Skin of body (tissue), 2 donors: ENCODE results near the gene RABL3. TPM values are rescaled to one million over a fixed set of nuclear protein-coding genes. Genes with fewer than 3 reads are reported as not detected.
"Not testable (repeated sequence)": the region's sequence is repeated elsewhere in the genome, so short reads cannot be mapped to it uniquely, and the experiment has no call there.

Experiments
- DNase-seq: peaks from one replicate; lab custom pipeline; 2025; lab: John Stamatoyannopoulos, UW
- total RNA-seq: library from RNA; depleted of rRNA; stranded (reverse); fragments of >200 nt; gene quantifications from one replicate; pipeline ENCODE4 v1.2.3, GENCODE V29; 2014

RABL3 gene
- total RNA-seq, 1 donor from 2014 or later, result 10.4 TPM

GRCh38 chr3:120683671-120684301 lies 58.5 kb downstream of the RABL3 start:
- DNase-seq, result no peak

DNA sequence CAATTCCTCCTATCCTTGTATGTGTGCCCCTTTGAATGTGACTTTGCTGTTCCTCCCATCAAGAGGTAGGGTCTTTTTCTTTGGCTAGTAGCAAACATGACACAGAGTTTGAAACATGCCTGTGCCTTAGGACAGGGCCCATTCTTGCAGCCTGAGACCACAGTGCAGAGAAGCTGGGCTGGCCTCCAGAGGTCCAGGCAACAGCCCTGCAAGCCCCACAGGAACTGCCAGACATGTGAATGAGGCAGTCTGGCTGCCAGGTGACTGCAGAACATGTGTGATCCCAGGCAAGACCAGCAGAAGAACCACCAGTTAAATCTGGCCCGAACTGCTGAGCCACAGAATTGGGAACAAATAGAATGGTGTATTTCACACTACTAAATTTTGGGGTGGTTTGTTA lies 59.1 kb downstream of the RABL3 start:
- DNase-seq, result no peak

DNA sequence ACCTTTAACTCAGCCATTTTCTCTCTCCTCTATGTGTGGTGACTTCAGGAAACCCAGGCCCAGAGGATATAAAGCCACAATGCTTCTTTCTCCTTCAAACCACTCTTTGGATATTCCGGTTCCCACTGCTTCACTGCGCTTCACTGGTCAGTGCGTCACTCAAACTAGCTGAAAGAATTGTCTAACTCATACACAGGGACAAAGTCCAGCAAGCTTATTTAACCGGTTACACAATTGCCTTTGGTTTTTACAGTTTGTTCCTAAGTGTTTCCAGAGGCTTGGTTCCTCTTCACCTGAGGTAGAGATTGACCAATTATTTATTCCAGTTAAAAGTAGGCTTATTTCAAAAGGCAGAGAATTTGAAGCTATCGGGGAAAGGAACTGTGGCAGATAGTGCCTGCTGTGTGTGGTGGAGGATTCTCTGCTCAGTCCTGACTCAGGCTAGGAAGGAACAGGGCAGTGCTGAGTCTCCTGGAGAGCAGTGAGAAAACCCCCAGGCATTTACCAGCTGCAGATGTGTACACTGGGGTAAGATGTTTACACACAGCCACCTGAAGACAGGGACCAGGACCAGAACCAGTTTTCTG lies 60.1 kb downstream of the RABL3 start, which contains the start of gene HGD:
Gene HGD (minus strand): TSS at position 145 of the 587 bp plus-strand sequence. CDS start 128 bp downstream, at position 17.
- no peak for DNase-seq

DNA sequence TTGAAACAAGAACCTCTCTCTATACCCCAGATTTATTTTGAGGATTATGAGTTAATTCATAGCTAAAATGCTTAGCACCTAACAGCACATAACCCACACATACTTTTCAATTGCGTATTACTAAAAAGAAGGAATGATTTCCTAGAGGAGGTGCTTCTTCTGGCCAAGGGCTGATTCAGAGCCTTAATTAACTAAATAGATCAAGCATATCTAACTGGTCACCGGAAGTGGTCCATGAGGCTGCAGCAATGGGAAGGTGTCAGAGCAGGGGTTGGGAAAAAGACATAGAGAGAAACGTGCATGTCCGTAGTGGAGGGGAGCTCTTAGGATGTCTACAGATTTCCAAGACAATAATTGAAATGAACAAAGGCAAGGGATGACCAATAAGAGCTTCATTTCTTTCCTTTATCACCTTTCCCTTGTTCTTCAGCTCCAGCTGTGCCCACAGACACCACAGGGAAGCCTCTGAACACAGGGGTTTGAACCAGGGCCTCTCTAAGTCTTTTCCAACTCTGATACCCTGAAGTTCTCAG lies 60.7 kb downstream of the RABL3 start:
- DNase-seq, result no peak

GRCh38 chr3:120681018-120681417 lies 61.3 kb downstream of the RABL3 start:
- no peak for DNase-seq

GRCh38 chr3:120680193-120680894 lies 62.0 kb downstream of the RABL3 start:
- no peak for DNase-seq

DNA sequence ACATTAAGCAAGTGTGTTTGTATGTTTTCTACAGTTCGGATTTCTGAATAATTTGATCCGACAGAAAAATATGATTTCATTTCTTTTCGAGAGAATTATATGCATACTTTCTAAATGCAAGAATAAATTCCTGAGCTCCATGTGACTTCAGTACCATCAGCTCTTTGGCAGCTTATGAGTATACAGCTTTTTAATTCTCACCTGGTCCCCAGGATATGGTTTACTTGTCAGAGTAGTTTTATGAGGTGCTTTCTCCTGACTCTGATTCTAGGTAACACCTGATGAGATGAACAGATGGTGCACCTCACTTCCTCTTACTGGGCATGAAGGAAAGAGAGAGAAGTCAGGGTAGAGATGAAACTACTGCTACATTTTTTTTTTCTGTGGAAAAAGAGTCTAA lies 63.3 kb downstream of the RABL3 start:
- no peak for DNase-seq

DNA sequence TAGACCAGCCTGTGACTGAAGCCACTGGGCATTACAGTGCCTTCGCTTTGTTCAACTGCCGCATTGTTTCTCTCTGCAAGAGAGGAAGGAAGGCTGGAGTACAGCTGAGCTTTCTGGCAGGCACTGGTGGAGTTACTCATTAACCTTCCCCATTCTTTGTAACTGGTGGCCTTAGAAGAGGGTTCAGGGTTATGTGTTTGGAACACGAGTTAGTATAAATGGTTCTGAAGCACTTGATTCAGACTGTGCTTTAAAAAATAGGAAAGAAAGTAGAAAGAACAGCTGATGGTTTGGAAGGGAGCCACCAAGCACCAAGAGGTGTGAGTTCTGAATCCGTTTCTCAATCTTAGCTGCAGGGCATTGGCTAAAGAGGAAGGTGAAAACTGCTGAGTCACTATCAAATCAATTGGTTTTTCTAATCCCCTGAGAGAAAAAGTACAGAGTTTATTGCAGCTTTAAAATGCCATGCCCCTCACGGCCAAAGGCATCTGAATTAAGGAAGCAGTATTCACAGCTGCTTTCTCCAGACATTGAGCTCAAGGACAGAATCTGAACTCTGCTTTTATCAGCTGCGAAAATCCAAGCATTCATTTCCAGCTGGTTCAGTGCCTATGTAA lies 63.9 kb downstream of the RABL3 start:
- DNase-seq, result no peak

- DNase-seq, result not testable (repeated sequence)
These were observed 65.1 kb downstream of the RABL3 start for GRCh38 chr3:120677193-120677592.

- DNase-seq, result no peak
These were observed 69.2 kb downstream of the RABL3 start for GRCh38 chr3:120673116-120673515.

GRCh38 chr3:120670576-120670975 lies 71.7 kb downstream of the RABL3 start:
- DNase-seq, result no peak

DNA sequence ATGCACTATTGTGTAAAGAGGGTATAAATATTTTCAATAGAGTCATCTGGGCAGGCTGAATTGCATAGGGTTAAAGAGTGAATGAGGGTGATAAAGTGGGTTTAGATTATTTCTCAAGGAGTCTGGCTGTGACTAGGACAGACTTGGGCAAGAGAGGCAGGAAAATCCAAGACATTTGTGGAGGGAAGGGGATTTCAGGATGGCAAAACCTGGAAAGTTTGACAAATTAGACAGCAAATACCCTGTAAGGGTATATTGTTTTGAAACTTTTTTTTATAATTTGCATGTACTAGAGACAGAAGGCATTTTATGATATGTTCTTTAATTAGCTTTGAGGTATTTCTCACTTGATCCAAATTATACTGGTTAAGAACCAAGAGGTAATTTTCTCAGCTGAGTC lies 77.4 kb downstream of the RABL3 start:
- DNase-seq, result no peak

GRCh38 chr3:120661945-120662344 lies 80.4 kb downstream of the RABL3 start:
- DNase-seq, result no peak

DNA sequence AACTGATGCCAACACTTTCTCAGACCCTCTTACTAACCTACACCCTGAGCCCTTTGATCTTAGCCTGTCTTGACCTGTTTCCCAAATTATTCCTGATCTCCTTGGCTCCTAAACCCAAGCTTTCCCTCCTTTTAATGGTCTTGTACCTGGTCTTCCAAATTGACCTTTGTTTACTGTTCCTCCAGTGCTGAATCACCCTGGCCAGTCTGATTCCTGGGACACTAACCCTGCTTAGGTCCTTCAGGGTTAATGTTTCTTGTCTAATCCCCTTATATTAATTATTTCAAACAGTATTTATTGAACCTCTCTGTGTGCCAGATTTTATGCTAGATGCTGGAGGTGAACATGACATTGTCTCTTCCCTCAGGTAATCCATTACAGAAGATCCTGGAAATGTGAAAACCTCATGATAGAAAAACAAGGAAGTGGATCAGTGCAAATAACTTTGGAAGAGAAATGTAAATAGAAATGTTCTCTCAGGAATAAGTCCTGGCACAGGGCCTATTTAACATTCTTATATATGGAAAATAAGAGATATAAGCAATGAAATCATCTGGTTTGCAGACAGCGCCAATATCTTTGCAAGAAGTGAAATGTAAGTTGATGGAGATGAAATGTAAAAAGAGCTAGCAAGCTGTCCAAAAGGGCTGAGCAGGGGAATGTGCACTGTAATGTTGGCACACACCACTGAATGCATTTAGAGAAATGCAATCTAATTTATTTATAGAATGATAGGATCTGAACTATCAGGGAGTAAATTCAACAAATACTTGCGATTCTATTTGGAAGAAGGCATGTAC lies 81.0 kb downstream of the RABL3 start:
- peak; percentile 57 for DNase-seq

- no peak for DNase-seq
These were observed 82.5 kb downstream of the RABL3 start for GRCh38 chr3:120659834-120660233.

DNA sequence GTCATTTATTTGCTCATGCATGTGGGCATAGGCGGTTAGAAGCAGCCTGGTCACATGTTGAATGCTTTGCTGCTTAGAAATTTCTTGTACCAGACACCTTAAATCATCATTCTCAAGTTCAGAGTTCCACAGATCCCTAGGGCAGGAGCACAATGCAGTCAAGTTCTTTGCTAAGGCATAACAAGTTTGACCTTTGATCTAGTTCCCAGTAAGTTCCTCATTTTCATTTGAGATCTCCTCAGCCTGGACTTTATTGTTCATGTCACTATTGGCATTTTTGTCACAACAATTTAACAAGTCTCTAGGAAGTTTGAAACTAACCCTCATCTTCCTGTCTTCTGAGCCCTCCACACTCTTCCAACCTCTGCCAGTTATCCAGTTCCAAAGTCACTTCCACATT lies 83.0 kb downstream of the RABL3 start:
- no peak for DNase-seq

DNA sequence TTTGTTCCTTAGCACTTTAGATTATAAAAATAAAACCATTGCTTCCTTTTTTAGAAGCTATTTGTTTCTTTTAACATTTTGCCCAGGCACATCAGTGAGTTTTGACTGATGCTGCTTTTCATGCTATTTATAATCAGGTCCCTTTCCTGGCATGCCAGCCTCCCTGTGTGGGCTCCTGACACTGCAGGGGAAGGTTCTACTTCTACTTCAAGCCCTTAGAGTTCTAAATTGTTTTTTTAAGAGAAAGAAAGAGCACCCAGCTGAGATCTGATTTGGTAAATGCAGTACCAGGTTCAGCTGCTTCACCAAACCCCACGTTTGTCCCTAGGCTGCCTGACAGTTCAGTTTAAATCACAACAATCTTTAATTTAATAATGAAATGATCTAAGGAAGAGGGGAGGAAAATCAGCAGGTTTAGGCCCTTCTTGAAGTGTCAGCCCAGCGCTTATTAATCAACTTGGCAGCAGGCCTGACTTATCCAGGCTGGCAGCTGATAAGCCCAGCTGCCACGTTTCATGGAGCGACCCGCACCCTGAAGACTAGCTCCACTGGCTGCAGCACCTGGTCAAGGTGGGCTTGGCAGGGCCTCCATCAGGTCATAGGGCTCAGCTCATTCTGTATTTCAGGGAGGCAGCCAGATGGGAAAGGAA lies 89.3 kb downstream of the RABL3 start:
- no peak for DNase-seq

DNA sequence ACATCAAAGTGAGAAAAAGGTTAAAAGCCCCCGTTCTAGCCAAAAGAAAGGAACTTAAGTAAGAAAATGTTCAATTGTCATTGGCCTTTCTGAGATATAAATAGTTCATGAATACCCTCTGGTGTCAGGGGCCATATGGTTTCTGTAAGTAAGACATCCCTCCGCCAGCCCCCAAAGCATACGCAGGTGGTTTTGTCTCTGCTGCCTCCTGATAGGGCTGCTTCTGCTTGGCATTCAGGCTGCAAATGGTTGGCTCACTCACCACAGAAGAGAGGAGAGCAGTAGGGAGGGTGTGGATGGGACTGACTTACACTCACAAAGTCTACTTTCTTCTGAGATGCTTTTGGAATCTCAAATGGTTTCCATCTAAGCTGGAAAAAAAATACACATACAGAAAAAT lies 90.0 kb downstream of the RABL3 start:
- DNase-seq, result no peak

DNA sequence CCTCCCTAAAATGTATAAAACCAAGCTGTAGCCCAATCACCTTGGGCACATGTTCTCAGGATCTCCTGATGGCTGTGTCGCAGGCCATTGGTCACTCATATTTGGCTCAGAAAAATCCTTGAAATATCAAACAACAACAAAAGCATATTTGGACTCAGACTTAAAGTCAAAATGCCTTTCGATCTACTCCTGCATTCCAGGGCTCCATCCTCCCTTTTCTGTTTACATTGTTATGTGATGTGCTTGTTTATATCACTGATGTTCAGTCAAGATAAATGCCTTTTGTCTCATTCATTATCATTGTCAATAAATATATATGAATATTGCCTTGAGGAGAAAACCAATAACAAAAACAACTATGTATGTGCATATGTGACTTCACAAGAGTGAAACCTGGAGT lies 92.0 kb downstream of the RABL3 start:
- no peak for DNase-seq

DNA sequence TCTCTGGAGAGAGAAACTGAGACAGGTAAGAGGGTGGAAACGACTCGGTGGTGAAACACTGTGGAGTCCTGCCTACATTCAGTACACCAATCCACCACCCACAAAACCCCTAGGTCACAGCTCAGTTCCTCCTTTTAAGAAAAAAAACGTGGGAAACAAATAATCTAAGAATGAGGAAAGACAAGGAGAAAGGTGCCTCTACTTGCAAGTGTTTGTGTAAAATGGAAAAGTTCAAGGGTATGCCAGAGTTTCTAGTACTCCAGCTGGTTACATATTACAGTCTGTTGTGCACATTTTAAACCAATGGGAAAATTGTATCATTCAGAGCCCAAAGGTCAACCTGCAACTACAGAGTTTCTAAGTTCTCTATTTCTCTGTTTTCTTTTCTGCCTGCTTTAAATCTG lies 92.5 kb downstream of the RABL3 start:
- DNase-seq, result no peak

DNA sequence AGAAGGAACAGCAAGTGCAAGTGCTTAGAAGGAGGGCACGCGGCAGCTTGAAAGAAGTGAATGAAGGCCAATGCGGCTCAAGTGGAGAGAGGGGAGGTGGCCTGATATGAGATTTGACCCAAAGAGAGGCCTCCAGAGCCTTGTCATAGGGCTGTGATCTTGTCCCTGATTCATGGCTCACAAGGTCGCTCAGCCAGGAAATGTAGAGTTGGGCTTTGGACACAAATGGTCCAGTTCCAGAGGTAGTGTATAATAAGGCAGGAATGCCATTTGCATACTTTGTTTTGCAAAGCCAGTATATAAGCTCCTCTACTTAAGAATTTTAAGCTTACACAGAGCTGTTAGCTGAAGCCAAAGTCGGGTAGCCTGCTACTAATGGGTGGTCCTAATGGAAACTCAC lies 94.0 kb downstream of the RABL3 start:
- no peak for DNase-seq
